Measurements from ENCODE around the gene ARID3B.

DNA sequence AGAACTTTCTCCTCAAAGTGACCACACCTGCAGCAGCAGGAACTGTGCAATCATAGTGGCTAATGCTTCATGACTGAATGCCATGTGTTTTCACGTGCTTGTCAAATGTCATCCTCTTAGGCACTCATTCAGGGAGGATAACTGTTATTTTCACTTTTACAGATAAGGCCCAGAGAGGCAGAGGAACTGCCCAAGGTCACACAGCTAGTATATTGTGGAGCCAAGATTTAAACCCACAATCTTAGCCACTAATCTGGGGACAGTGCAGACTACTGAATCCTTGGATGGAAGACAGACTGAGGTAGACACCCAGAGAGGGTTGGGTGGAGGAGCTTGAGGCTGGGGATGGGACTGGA lies 64.8 kb downstream of the ARID3B start:
- TF ChIP-seq POLR2A (IDR thresholded peaks at IDR 0.05), result no peak
- TF ChIP-seq, protein P1, sequence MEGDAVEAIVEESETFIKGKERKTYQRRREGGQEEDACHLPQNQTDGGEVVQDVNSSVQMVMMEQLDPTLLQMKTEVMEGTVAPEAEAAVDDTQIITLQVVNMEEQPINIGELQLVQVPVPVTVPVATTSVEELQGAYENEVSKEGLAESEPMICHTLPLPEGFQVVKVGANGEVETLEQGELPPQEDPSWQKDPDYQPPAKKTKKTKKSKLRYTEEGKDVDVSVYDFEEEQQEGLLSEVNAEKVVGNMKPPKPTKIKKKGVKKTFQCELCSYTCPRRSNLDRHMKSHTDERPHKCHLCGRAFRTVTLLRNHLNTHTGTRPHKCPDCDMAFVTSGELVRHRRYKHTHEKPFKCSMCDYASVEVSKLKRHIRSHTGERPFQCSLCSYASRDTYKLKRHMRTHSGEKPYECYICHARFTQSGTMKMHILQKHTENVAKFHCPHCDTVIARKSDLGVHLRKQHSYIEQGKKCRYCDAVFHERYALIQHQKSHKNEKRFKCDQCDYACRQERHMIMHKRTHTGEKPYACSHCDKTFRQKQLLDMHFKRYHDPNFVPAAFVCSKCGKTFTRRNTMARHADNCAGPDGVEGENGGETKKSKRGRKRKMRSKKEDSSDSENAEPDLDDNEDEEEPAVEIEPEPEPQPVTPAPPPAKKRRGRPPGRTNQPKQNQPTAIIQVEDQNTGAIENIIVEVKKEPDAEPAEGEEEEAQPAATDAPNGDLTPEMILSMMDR (IDR thresholded peaks at IDR 0.05), result no peak

Data from suprapubic skin (tissue), 3 donors.